Measurements from ENCODE around the gene WNT2B.
"Not testable (repeated sequence)": the region's sequence is repeated elsewhere in the genome, so short reads cannot be mapped to it uniquely, and the experiment has no call there.

Gene WNT2B

GRCh38 chr1:112508278-112509004 lies at the start of gene WNT2B:
WNT2B (plus strand) TSS chr1:112508965; CDS start chr1:112509263, 298 bp downstream.
- FAIRE-seq (no peak), DNase-seq (ENCODE audit: insufficient read length, low spot score) (peak; percentile 61)

GRCh38 chr1:112460615-112461014 lies 48.1 kb upstream of the WNT2B start:
- DNase-seq (ENCODE audit: insufficient read length, low spot score) (no peak), FAIRE-seq (no peak)

- FAIRE-seq (no peak), DNase-seq (ENCODE audit: insufficient read length, low spot score) (no peak)
These were observed 47.4 kb upstream of the WNT2B start for GRCh38 chr1:112461200-112461871.

GRCh38 chr1:112462953-112463279 lies 45.8 kb upstream of the WNT2B start:
- DNase-seq (ENCODE audit: insufficient read length, low spot score) (no peak), FAIRE-seq (peak; percentile 11)

GRCh38 chr1:112464501-112464900 lies 44.3 kb upstream of the WNT2B start:
- DNase-seq (ENCODE audit: insufficient read length, low spot score) (no peak), FAIRE-seq (no peak)

GRCh38 chr1:112465122-112465521 lies 43.6 kb upstream of the WNT2B start:
- DNase-seq (ENCODE audit: insufficient read length, low spot score) (no peak), FAIRE-seq (no peak)

GRCh38 chr1:112466078-112466660 lies 42.6 kb upstream of the WNT2B start:
- peak; percentile 93 for FAIRE-seq
- peak; percentile 58 for DNase-seq (ENCODE audit: insufficient read length, low spot score)

- not testable (repeated sequence) for DNase-seq (ENCODE audit: insufficient read length, low spot score); FAIRE-seq
These were observed 38.4 kb upstream of the WNT2B start for GRCh38 chr1:112470324-112470723.

GRCh38 chr1:112470966-112471365 lies 37.8 kb upstream of the WNT2B start:
- DNase-seq (ENCODE audit: insufficient read length, low spot score) = no peak
- no peak for FAIRE-seq

- DNase-seq (ENCODE audit: insufficient read length, low spot score) (no peak), FAIRE-seq (no peak)
These were observed 36.6 kb upstream of the WNT2B start for GRCh38 chr1:112472142-112472541.

- no peak for FAIRE-seq
- no peak for DNase-seq (ENCODE audit: insufficient read length, low spot score)
These were observed 31.2 kb upstream of the WNT2B start for GRCh38 chr1:112477550-112477949.

- DNase-seq (ENCODE audit: insufficient read length, low spot score) (no peak), FAIRE-seq (no peak)
These were observed 30.5 kb upstream of the WNT2B start for GRCh38 chr1:112478314-112478713.

GRCh38 chr1:112486063-112486462 lies 22.7 kb upstream of the WNT2B start:
- DNase-seq (ENCODE audit: insufficient read length, low spot score); FAIRE-seq: not testable (repeated sequence)

GRCh38 chr1:112487686-112488085 lies 21.1 kb upstream of the WNT2B start:
- not testable (repeated sequence) for FAIRE-seq; DNase-seq (ENCODE audit: insufficient read length, low spot score)

GRCh38 chr1:112488141-112488540 lies 20.6 kb upstream of the WNT2B start:
- FAIRE-seq (no peak), DNase-seq (ENCODE audit: insufficient read length, low spot score) (no peak)

- FAIRE-seq = no peak
These were observed 16.7 kb upstream of the WNT2B start for GRCh38 chr1:112492076-112492475.

GRCh38 chr1:112493351-112493750 lies 15.4 kb upstream of the WNT2B start:
- no peak for DNase-seq (ENCODE audit: insufficient read length, low spot score)
- FAIRE-seq = no peak

More at GRCh38 chr1:112492076-112492475, 16.7 kb upstream of the WNT2B start:
- DNase-seq (ENCODE audit: insufficient read length, low spot score) = no peak

GRCh38 chr1:112496290-112496689 lies 12.5 kb upstream of the WNT2B start:
- DNase-seq (ENCODE audit: insufficient read length, low spot score) (no peak), FAIRE-seq (no peak)

- DNase-seq (ENCODE audit: insufficient read length, low spot score) (no peak), FAIRE-seq (no peak)
These were observed 6.7 kb upstream of the WNT2B start for GRCh38 chr1:112501810-112502641.

GRCh38 chr1:112502826-112503225 lies 5.9 kb upstream of the WNT2B start:
- no peak for DNase-seq (ENCODE audit: insufficient read length, low spot score)
- no peak for FAIRE-seq

Measured in GM19239 (cell line).